GM18519 (cell line): ENCODE measurements around the gene DEFB113.

Experiments
- ATAC-seq: cut with Tn5 transposase; IDR thresholded peaks from one replicate; pipeline ENCODE4 v1.9.1; 2021; ENCODE audit warnings: mild to moderate bottlenecking, moderate library complexity; ENCODE audit not compliant: unreplicated experiment, low FRiP score

The DEFB113 gene

DNA sequence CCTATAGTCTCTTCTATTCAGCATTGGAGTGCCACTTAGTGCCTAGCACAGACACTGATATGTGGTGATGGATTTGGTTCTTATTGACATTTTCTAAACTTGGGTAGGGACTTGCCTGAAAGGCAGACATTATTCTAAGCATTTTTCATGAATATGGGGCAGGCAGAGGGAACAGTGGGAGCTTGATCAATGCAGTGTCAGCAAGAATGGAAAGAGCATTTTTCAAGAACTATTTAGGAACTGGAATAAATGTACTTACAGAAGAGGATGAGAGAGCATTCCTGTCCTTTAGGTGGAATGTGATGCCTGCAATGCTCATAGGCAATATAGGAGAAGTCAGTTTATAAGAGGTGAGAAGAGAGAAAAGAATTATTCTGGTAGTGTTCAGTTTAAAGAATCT, 31.6 kb downstream of the DEFB113 start:
- no peak for ATAC-seq

DNA sequence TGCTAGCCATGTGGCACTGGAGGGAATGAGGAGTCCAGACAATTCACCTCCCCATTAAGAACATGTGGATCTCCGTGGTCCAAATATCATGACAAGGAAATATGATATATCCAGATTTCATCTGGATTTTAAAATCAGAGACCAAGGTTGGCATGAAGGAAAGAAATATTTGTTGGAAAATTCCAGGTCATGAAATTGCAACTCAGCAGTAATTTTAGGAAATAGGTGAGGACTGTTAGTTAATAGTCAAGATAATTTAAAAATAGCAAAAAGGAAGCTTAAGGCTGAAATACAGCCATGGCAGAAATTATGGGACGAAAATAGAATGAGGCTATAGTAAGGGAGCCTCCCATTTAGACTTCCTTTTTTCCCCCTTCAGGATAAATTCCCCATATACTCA, 32.4 kb downstream of the DEFB113 start:
- ATAC-seq = no peak

DNA sequence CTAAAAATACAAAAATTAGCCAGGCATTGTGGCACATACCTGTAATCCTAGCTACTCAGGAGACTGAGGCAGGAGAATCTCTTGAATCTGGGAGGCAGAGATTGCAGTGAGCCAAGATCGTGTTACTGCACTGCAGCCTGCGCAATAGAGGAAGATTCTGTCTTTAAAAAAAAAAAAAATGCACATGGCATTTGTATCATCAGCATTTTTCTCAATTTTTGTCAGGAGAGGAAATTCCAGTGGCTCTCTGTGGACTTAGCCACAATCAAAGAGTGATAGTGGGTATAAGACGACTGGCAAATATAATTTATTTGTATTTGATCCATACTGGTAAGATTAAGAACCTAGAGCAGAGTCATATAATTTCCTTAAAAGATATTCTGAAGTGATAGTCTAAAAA, 34.0 kb downstream of the DEFB113 start:
- no peak for ATAC-seq

DNA sequence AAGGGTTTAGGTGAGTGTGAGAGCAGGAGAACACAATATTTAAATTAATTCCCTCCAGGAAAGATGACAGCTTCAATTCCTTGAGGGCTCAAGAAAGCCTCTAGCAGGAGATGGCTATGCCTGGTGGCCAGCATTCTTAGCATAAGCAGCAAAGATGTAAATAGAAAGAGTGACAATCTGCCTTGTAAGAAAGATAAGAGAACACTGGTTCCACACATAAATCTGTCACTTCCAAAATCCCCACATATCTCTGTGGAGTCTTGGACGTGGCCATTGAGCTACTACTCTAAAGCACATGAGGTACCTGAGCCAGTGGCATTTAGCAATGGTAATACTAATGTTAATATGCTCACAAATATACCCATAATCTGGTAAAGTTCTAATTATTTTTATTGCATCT, 34.7 kb downstream of the DEFB113 start:
- ATAC-seq = no peak

DNA sequence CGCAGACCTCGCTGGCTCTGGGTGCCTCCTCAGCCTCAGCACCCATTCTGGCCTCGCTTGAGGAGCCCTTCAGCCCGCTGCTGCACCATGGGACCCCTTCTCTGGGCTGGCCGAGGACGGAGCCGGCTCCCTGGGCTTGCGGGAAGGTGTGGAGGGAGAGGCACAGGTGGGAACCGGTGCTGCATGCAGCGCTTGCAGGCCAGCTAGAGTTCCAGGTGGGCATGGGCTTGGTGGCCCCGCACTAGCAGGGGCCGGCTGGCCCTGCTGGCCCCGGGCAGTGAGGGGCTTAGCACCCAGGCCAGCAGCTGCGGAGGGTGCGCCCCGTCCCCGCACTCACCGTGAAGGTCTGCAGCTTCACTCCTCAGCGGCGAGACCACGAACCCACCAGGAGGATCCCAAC, 35.9 kb downstream of the DEFB113 start:
- ATAC-seq = no peak

DNA sequence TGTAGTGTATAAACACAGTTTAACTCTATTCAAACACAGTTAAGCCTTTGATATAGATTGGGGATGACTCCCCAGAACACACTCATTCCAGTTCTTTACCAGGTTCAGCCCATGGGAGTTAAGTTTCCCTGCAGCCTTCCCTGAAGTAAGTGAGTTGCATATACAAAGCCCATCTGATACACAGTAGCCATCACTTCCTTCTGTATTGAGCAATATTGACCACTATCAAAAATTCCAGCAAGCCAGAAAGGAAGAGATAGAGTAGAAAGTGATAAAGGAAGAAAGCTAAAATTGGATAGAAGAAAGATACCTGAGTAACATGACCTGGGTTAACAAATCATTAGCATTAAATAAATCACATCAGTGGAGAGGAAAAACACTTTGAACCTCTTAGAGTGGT, 40.1 kb downstream of the DEFB113 start:
- ATAC-seq = no peak

DNA sequence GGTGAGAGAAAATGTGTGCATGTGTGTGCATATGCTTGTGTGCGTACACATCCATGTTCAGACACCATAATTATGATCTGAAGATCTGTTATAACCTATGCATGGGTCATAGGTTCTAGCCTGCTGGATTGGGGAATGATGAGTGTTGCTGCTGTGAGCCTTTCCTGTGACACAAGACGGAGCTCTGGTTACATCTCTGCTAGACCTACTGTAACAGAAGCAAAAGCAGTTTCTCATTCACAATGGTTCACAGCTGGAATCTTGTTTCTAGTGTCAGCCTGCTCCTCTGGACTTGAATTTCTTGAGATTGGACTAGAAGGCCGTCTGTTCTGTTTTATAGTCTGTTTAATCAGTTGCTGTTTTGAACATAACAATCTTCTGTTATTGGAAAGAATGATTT, 45.6 kb downstream of the DEFB113 start:
- ATAC-seq = no peak

DNA sequence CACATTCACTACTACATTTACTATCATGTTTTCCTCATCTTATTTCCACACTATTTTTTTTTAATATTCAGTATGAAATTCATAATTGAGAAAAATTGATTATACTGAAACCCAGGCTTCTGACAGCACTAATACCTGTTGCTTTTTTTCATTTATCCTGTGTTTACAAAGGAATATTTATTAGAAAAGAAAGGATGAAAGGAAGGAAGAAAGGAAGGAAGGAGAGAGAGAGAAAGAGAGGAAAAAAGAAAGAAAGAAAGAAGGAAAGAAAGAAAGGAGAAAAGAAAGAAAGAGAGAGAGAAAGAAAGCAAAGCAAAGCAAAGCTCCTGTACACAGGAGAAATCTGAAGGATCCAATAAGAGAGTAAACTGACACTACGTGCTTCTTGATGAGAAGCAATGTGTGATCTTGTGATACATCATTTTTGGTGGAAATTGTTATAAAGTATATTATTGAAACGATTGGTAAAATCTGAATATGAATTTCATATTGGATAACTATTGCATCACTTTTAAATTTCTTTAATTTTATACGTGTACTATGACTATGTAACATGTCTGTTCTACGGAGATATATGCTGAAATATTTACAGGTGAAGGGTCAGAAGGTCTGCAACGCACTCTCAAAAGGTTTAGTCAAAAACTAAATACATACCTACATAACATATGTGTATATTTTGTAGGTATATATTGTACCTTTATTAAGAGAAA, 49.3 kb downstream of the DEFB113 start:
- ATAC-seq = no peak

DNA sequence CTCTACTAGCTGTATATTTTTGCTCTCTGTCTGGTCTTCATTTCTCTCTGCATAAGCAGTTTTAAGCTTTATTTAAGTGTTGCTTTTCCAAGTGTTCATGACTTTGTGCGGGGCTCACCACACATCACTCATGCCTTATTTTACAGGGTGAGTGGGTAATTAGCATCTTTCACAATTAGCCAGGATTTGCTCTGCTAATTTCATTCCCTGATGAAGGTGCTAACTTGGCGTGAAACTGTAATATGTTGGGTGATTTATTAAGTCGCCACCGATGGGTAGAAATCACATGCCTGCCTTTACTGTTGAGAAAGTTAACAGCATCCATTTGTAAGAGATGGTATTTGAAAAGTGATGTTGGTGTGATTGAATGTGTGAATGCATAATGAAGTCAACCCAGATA, 50.2 kb downstream of the DEFB113 start:
- ATAC-seq = no peak

DNA sequence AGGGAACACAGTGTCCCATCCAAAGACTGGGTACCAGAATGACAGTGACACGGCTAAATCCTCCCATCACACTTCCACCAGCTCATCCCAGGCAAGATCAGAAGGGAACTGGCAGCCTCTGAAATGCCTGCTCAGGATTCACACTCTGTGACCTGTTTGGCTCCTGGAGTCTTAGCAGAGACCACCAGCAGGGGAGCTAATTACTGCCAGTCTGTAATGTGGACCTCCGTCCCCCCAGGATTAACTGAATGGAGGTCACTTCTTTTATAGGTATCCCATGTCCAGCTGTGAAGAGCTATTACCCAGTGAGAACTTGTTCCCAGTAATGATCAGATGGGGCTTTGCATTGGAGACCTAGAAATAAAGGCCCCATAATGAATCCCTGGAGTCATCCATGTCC, 50.6 kb downstream of the DEFB113 start:
- ATAC-seq = no peak
